Neural cell (in vitro differentiated cells): ENCODE measurements around the gene SLC12A9. TPM values are rescaled to one million over a fixed set of nuclear protein-coding genes. Genes with fewer than 3 reads are reported as not detected.
"Not testable (repeated sequence)": the region's sequence is repeated elsewhere in the genome, so short reads cannot be mapped to it uniquely, and the experiment has no call there.

ENCODE experiments used
- H2AFZ ChIP-seq: fragments of 200-600, 300-800 bp; sonication (generic), shearing (Covaris generic); 2 replicates; pipeline ENCODE4 v1.6.0; 2014; ENCODE audit warnings: low read depth, mild to moderate bottlenecking, antibody characterized with exemption, low read length, moderate library complexity
- H3F3A ChIP-seq: fragments of 200-600 bp; shearing (Covaris generic); 2 replicates; pipeline ENCODE4 v1.6.1; 2016; ENCODE audit warnings: mild to moderate bottlenecking, moderate library complexity, mixed read lengths, antibody characterized with exemption, low read length; ENCODE audit not compliant: insufficient read depth, poor library complexity, severe bottlenecking
- H3K27ac ChIP-seq: fragments of 200-600, 300-800 bp; sonication (generic), shearing (Covaris generic); 2 replicates; pipeline ENCODE4 v1.5.1; 2014; ENCODE audit warnings: mild to moderate bottlenecking, low read length, moderate library complexity
- H3K27me3 ChIP-seq: fragments of 300-800, 200-600 bp; sonication (generic), shearing (Covaris generic); 2 replicates; pipeline ENCODE4 v1.6.0; 2014; ENCODE audit warnings: mild to moderate bottlenecking, low read depth, low read length, moderate library complexity; ENCODE audit not compliant: insufficient read depth
- H3K36me3 ChIP-seq: fragments of 300-800, 200-600 bp; sonication (generic), shearing (Covaris generic); 2 replicates; pipeline ENCODE4 v1.5.1; 2014; ENCODE audit warnings: mild to moderate bottlenecking, antibody characterized with exemption, low read length, moderate library complexity; ENCODE audit not compliant: insufficient read depth
- H3K4me2 ChIP-seq: fragments of 300-800, 200-600 bp; sonication (generic), shearing (Covaris generic); 2 replicates; pipeline ENCODE4 v1.6.0; 2014; ENCODE audit warnings: mild to moderate bottlenecking, low read length
- H3K4me3 ChIP-seq: fragments of 300-800, 200-600 bp; sonication (generic), shearing (Covaris generic); 2 replicates; pipeline ENCODE4 v1.5.1; 2014; ENCODE audit warnings: mild to moderate bottlenecking, low read length, moderate library complexity
- H3K79me2 ChIP-seq: fragments of 200-600 bp; shearing (Covaris generic); replicated peaks from 2 replicates; pipeline ENCODE4 v1.6.0; 2014; ENCODE audit warnings: mild to moderate bottlenecking, low read length, moderate library complexity; ENCODE audit not compliant: insufficient read depth
- H3K9ac ChIP-seq: fragments of 300-800, 200-600 bp; sonication (generic), shearing (Covaris generic); 2 replicates; pipeline ENCODE4 v1.6.1; 2016; ENCODE audit warnings: mild to moderate bottlenecking, low read length, mixed read lengths
- H3K9me2 ChIP-seq: fragments of 200-600 bp; shearing (Covaris generic); 2 replicates; pipeline ENCODE4 v1.6.1; 2016; ENCODE audit warnings: mild to moderate bottlenecking, low read length, mixed read lengths; ENCODE audit not compliant: insufficient read depth
- H3K9me3 ChIP-seq: fragments of 200-600, 300-800 bp; sonication (generic), shearing (Covaris generic); 2 replicates; pipeline ENCODE4 v1.6.1; 2016; ENCODE audit warnings: mild to moderate bottlenecking, mixed run types, low read length, moderate library complexity, mixed read lengths
- H4K20me1 ChIP-seq: fragments of 200-600 bp; shearing (Covaris generic); 2 replicates; pipeline ENCODE4 v1.6.1; 2016; ENCODE audit warnings: mild to moderate bottlenecking, mixed run types; ENCODE audit not compliant: insufficient read depth
- CTCF ChIP-seq: fragments of 450-650 bp; IDR thresholded peaks from 2 replicates; pipeline ENCODE4 v1.5.1; 2014; ENCODE audit warnings: antibody characterized with exemption, mild to moderate bottlenecking, moderate library complexity; ENCODE audit not compliant: poor library complexity, severe bottlenecking
- EP300 ChIP-seq: fragments of 450-650 bp; conservative IDR thresholded peaks from 2 replicates; pipeline ENCODE4 v1.6.1; 2014; ENCODE audit warnings: antibody characterized with exemption, mild to moderate bottlenecking, moderate library complexity; ENCODE audit not compliant: poor library complexity, severe bottlenecking
- EZH2 ChIP-seq: fragments of 200-600, 300-800 bp; shearing (Covaris generic), sonication (generic); IDR thresholded peaks from 2 replicates; pipeline ENCODE4 v1.6.1; 2014; ENCODE audit warnings: antibody characterized with exemption, low read length, borderline replicate concordance, mild to moderate bottlenecking; ENCODE audit not compliant: insufficient read depth, poor library complexity, severe bottlenecking
- MXI1 ChIP-seq: fragments of 450-650 bp; conservative IDR thresholded peaks from 2 replicates; pipeline ENCODE4 v1.6.1; 2014; ENCODE audit warnings: antibody characterized with exemption, mild to moderate bottlenecking; ENCODE audit not compliant: poor library complexity, severe bottlenecking
- POLR2AphosphoS5 ChIP-seq: IDR thresholded peaks from 2 replicates; pipeline ENCODE4 v1.6.1; 2012
- RAD21 ChIP-seq: fragments of 450-650 bp; conservative IDR thresholded peaks from 2 replicates; pipeline ENCODE4 v1.6.1; 2014; ENCODE audit warnings: antibody characterized with exemption, mild to moderate bottlenecking, moderate library complexity
- REST ChIP-seq: IDR thresholded peaks from 2 replicates; pipeline ENCODE4 v1.6.1; 2012; ENCODE audit warnings: borderline replicate concordance
- SMC3 ChIP-seq: fragments of 450-650 bp; conservative IDR thresholded peaks from 2 replicates; pipeline ENCODE4 v1.6.1; 2014; ENCODE audit warnings: antibody characterized with exemption, mild to moderate bottlenecking, moderate library complexity; ENCODE audit not compliant: poor library complexity
- TAF1 ChIP-seq: IDR thresholded peaks from 2 replicates; pipeline ENCODE4 v1.6.1; 2012; ENCODE audit warnings: low read depth
- polyA plus RNA-seq: library from polyadenylated mRNA; depleted of rRNA; stranded (reverse); fragments of >200 nt; gene quantifications from 2 replicates; pipeline ENCODE4 v1.2.3, GENCODE V29; 2014

Gene SLC12A9
- polyA plus RNA-seq, 1 donor from 2014 or later = 21.2 TPM

DNA sequence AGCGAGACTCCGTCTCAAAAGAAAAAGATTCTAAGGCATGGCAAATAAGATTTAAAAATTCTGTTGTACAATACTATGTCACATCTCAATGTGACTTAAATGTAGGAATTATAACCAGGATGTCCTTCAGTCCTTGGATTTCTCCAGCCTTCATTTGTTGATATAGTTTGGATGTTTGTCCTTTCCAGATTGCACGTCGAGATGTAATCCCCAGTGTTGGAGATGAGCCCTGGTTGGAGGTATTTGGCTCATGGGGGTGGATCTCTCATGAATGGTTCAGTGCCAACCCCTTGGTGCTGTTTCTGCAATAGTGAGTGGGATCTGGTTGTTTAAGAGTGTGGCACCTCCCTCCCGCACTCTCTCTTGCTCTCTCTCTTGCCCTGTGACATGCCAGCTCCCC is 56.0 kb downstream of the SLC12A9 start:
- Histone ChIP-seq H3K79me2 (no peaks in the 10 kb centered on the region), H3K27ac (no peak overlapping the region), H4K20me1 (no peaks in the 10 kb centered on the region), H3K36me3 (no peaks in the 10 kb centered on the region), H2AFZ (no peak overlapping the region), H3K9me3 (no peaks in the 10 kb centered on the region), H3K27me3 (no peaks in the 10 kb centered on the region), H3F3A (no peaks in the 10 kb centered on the region), H3K9me2 (no peaks in the 10 kb centered on the region), H3K4me2 (no peak overlapping the region), H3K4me3 (no peak overlapping the region), H3K9ac (no peak overlapping the region)
- TF ChIP-seq SMC3 = no peak
- TF ChIP-seq REST = no peak
- no peak for TF ChIP-seq RAD21
- TF ChIP-seq POLR2AphosphoS5 = no peak
- no peak for TF ChIP-seq EZH2
- no peak for TF ChIP-seq MXI1
- no peak for TF ChIP-seq TAF1
- no peak for TF ChIP-seq EP300
- TF ChIP-seq CTCF = no peak

- H3K9me2 ChIP-seq, H3F3A ChIP-seq, H3K4me2 ChIP-seq, H3K27me3 ChIP-seq, H3K9ac ChIP-seq, H3K9me3 ChIP-seq, H3K27ac ChIP-seq, H2AFZ ChIP-seq, H3K36me3 ChIP-seq, H3K4me3 ChIP-seq, H4K20me1 ChIP-seq, H3K79me2 ChIP-seq: not testable (repeated sequence)
Observed at GRCh38 chr7:100910443-100910842, 57.9 kb downstream of the SLC12A9 start.

DNA sequence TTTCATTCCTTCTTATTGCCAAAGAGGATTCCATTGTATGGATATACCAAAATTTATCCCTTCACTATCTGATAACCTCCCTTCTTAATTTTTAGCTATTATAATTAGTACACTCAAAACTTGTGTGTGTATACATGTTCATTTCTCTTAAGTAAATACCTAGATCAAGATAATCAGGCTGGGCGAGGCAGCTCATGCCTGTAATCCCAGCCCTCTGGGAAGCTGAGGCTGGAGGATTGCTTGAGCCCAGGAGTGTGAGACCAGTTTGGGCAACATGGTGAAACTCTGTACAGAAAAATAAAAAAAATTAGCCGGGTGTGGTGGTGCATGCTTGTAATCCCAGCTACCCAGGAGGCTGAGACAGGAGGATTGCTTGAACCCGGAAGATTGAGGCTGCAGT is 59.0 kb downstream of the SLC12A9 start:
- no peaks in the 10 kb centered on the region for H3K27me3 ChIP-seq
- H3K4me3 ChIP-seq = no peak overlapping the region
- no peak overlapping the region for H3K9ac ChIP-seq
- no peaks in the 10 kb centered on the region for H3F3A ChIP-seq
- no peak overlapping the region for H3K4me2 ChIP-seq
- TF ChIP-seq RAD21 (no peak), SMC3 (no peak), POLR2AphosphoS5 (no peak), EP300 (no peak), REST (no peak), MXI1 (no peak), EZH2 (no peak), CTCF (no peak), TAF1 (no peak)
- H2AFZ ChIP-seq = no peak overlapping the region
- no peaks in the 10 kb centered on the region for H3K79me2 ChIP-seq
- H3K36me3 ChIP-seq = no peaks in the 10 kb centered on the region
- no peaks in the 10 kb centered on the region for H3K9me3 ChIP-seq
- H3K9me2 ChIP-seq = no peaks in the 10 kb centered on the region
- no peak overlapping the region for H3K27ac ChIP-seq
- no peaks in the 10 kb centered on the region for H4K20me1 ChIP-seq
